ENCODE data around the gene NQO1. TPM values are rescaled to one million over a fixed set of nuclear protein-coding genes. Genes with fewer than 3 reads are reported as not detected.
"Not testable (repeated sequence)": the region's sequence is repeated elsewhere in the genome, so short reads cannot be mapped to it uniquely, and the experiment has no call there.

The NQO1 gene
- total and polyA plus RNA-seq, 10 donors = 9.2 to 70.6 (median 20.6) TPM

DNA sequence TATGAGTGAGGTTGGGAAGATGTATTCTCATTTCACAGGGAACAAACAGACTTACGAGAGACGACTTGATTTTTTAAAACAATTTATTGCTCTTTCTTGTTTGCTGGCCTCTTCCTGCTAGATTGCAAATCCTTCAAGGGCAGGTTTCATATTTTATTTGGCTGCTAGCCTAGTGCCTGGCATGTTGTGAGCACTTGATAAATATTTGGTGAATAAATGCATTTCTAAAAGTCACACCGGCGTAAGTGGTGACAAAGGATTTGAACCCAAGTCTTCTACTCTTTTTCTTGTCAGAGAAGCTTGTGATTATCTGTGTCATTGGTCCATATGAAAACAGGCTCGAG is 37.2 kb upstream of the NQO1 start:
- peak overlapping the region in 7 of 8 donors; percentile 88 to 96 (median 93) for H3K27ac ChIP-seq
- H3K27me3 ChIP-seq (replicated peaks in 1 of 7) = no peaks in the 10 kb centered on the region
- intact Hi-C loops (cut with DNase I; ENCODE audit: low total_unique reads) = no loop called here
- WGBS, 5 donors = 63 to 74% (median 73%) methylated on average over 5 of the region's 5 CpGs
- DNase-seq = no peak
- H3K4me3 ChIP-seq = peak overlapping the region in 5 of 8 donors; percentile 81 to 93 (median 86)
- H3K36me3 ChIP-seq = peaks cover 0 to 11% (median 0%) of the 10 kb centered on the region in 6 donors
- H3K4me1 ChIP-seq = peaks cover 10 to 66% (median 32%) of the 10 kb centered on the region in 6 donors
- no peak for TF ChIP-seq POLR2A (IDR thresholded peaks at IDR 0.05)
- no peak for TF ChIP-seq CTCF (IDR thresholded peaks at IDR 0.05 in 8 of 11, conservative IDR thresholded peaks at IDR 0.05 in 3 of 11)
- no peak for TF ChIP-seq POLR2AphosphoS5 (IDR thresholded peaks at IDR 0.05)
- H3K9me3 ChIP-seq = no peaks in the 10 kb centered on the region

DNA sequence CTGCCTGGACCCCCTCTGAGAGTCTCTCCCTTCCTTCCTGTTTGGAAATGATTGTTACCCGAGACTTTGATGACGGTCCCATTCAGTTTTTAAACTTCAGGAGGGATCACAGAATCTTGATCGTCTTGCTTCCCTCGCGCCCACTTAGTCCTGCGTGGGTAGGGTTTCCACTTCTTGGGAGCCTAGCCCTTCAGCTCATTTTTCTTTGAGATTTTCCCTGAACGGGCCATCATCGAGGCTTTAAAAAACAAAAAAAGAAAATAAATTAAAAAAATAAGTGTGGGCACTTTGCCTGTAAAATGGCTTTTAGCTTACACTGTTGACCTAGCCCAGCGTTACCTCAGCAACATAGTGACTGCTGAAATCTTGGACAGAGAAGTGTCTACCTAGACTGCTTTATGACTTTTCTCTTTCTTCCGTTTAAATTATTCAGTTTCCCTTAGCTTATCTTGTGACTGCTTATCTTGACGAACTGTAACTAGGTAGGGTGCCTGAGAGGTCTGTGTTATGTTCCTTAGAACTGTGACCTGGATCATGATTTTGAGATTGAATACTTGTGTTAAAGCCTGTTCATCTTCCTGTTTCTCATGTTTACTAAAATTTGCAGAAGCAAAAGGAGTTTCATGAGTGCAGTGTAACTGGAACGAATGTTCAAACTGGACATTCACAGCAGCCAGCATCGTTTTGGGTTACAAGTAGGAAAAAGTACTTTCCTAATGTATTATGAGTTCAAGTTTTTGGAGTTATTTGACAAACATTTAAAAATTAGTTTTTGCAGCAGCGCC is 36.6 kb upstream of the NQO1 start:
- Histone ChIP-seq H3K36me3 (peaks cover 0 to 11% (median 0%) of the 10 kb centered on the region in 6 donors), H3K27me3 (replicated peaks in 1 of 7) (no peaks in the 10 kb centered on the region), H3K4me1 (peaks cover 10 to 61% (median 30%) of the 10 kb centered on the region in 6 donors), H3K4me3 (peak overlapping the region; percentile 74 to 93 (median 83)), H3K9me3 (no peaks in the 10 kb centered on the region), H3K27ac (peak overlapping the region; percentile 71 to 96 (median 93))
- intact Hi-C loops (cut with DNase I; ENCODE audit: low total_unique reads) = no loop called here
- no peak for DNase-seq
- TF ChIP-seq POLR2A (IDR thresholded peaks at IDR 0.05) (no peak), CTCF (IDR thresholded peaks at IDR 0.05 in 8 of 11, conservative IDR thresholded peaks at IDR 0.05 in 3 of 11) (no peak), POLR2AphosphoS5 (IDR thresholded peaks at IDR 0.05) (no peak)
- 7 to 10% (median 8%) methylated on average over 14 of the region's 14 CpGs for WGBS, 5 donors

DNA sequence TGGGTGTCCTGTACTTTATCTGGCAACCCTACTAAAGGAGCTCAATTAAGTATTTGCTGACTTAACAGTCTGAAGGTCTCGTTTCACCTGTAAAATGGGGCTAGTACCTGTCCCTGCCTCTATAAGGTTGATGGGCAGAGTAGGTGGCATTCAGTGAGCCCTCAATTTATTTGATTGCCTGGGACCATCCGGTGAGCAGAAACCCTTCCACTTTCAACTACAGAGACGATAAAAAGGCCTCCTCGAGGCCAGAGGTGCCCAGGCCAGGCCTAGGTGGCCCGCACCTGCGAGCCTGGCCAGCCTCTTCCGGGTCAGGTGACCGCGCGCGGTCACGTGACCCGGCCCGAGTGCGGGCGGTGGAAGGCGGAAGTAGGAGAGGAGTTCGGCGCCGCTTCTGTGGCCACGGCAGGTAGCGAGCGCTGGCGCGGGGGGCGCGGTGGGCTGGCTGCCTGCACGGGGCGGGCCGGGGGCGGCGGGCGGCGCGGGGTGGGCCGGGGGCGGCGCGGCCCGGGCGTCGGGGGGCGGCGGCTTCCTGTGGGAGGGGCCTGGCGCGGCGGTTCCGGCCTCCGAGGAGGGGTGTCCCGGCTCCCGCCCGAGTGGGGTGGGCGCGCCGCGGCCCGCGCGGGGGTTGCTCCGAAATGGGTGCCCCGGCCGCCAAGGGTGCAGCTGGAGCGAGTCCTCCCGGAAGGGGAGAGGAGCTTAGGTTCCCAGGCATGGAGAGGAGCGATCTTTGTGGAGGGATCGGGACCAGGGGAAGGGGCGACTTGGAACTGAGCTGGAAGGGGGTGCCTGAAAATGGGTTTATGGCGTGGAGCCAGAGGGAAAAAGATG is 35.8 kb upstream of the NQO1 start, which contains the start of gene WWP2:
Gene WWP2 (plus strand): TSS at position 350 of the 831 bp plus-strand sequence. CDS start 24,679 bp downstream, outside the sequence.
- H3K4me1 ChIP-seq = peaks cover 10 to 54% (median 28%) of the 10 kb centered on the region in 6 donors
- 0 to 1% (median 0%) methylated on average over 17 to 68 of the region's 68 CpGs for WGBS, 5 donors
- intact Hi-C loops (cut with DNase I; ENCODE audit: low total_unique reads) = no loop called here
- no peaks in the 10 kb centered on the region for H3K27me3 ChIP-seq (replicated peaks in 1 of 7)
- H3K27ac ChIP-seq = peak within 1 kb of the TSS; percentile 71 to 96 (median 93)
- TF ChIP-seq CTCF (IDR thresholded peaks at IDR 0.05 in 8 of 11, conservative IDR thresholded peaks at IDR 0.05 in 3 of 11) (peak in 4 of 11 experiments; percentile 5 to 10 (median 9)), POLR2AphosphoS5 (IDR thresholded peaks at IDR 0.05) (peak; percentile 91 to 94 (median 93)), POLR2A (IDR thresholded peaks at IDR 0.05) (peak; percentile 47 to 84 (median 64))
- peak within 1 kb of the TSS; percentile 74 to 93 (median 83) for H3K4me3 ChIP-seq
- DNase-seq = peak; percentile 95
- H3K36me3 ChIP-seq = peaks cover 0 to 11% (median 0%) of the 10 kb centered on the region in 6 donors
- H3K9me3 ChIP-seq = no peaks in the 10 kb centered on the region

DNA sequence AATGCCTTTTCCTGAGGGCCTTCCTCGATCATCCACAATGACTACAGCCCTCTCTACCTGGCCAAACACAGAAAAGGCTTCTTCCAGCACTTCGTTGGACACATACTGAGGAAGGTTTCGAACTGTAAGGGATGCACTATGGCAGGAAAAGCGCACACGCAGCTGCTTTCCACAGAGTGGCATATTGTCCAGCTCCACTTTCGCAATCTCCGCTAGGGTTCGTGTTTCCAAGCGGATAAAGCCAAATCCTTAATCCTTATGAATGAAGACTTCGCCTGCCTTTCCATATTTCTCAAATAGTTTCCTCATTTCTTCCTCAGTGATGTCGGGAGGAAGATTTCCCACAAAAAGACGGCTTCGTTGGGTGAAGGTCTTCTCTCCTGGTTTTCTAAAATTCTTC is 31.0 kb upstream of the NQO1 start:
- not testable (repeated sequence) for H3K27me3 ChIP-seq (replicated peaks in 1 of 7); H3K9me3 ChIP-seq; H3K36me3 ChIP-seq; DNase-seq; H3K4me3 ChIP-seq; H3K27ac ChIP-seq
- H3K4me1 ChIP-seq = peaks cover 25 to 38% (median 35%) of the 10 kb centered on the region in 6 donors
- intact Hi-C loops (cut with DNase I; ENCODE audit: low total_unique reads) = loop anchor here (10.0 kb wide), 1 partner anchor 363 kb away; no protein-coding TSS in a partner anchor
- 80 to 87% (median 84%) methylated on average over 13 of the region's 13 CpGs for WGBS, 5 donors

All from spleen (tissue), 11 donors.